HG03196 (cell line): ENCODE data around the gene SLC38A10.

Experiments used
- ATAC-seq: cut with Tn5 transposase; IDR thresholded peaks from one replicate; pipeline ENCODE4 v1.9.1; 2021; ENCODE audit not compliant: unreplicated experiment

Gene SLC38A10

GRCh38 chr17:81210868-81211267 is 84.2 kb downstream of the SLC38A10 start:
- no peak for ATAC-seq

GRCh38 chr17:81210466-81210865 is 84.6 kb downstream of the SLC38A10 start:
- no peak for ATAC-seq

- ATAC-seq: no peak
Measured at GRCh38 chr17:81209141-81209540, 86.0 kb downstream of the SLC38A10 start.

GRCh38 chr17:81208651-81209050 is 86.5 kb downstream of the SLC38A10 start:
- no peak for ATAC-seq

GRCh38 chr17:81207610-81208581 is 87.2 kb downstream of the SLC38A10 start:
- no peak for ATAC-seq

- ATAC-seq: no peak
Measured at GRCh38 chr17:81206657-81207056, 88.5 kb downstream of the SLC38A10 start.

- ATAC-seq: no peak
Measured at GRCh38 chr17:81206166-81206565, 88.9 kb downstream of the SLC38A10 start.

- no peak for ATAC-seq
Measured at GRCh38 chr17:81204578-81204977, 90.5 kb downstream of the SLC38A10 start.

- ATAC-seq: no peak
Measured at GRCh38 chr17:81203136-81203535, 92.0 kb downstream of the SLC38A10 start.

- no peak for ATAC-seq
Measured at GRCh38 chr17:81202318-81202717, 92.8 kb downstream of the SLC38A10 start.

GRCh38 chr17:81200695-81201580 is 94.2 kb downstream of the SLC38A10 start:
- no peak for ATAC-seq

- ATAC-seq: no peak
Measured at GRCh38 chr17:81200201-81200600, 94.9 kb downstream of the SLC38A10 start.

GRCh38 chr17:81199482-81199830 is 95.7 kb downstream of the SLC38A10 start:
- no peak for ATAC-seq

GRCh38 chr17:81198826-81199481 is 96.2 kb downstream of the SLC38A10 start:
- no peak for ATAC-seq

GRCh38 chr17:81197831-81198490 is 97.1 kb downstream of the SLC38A10 start:
- no peak for ATAC-seq

GRCh38 chr17:81197409-81197795 is 97.7 kb downstream of the SLC38A10 start:
- no peak for ATAC-seq

- ATAC-seq: no peak
Measured at GRCh38 chr17:81196505-81197408, 98.3 kb downstream of the SLC38A10 start.

GRCh38 chr17:81195941-81196495 is 99.1 kb downstream of the SLC38A10 start:
- ATAC-seq: no peak
